GM23338 (cell line): ENCODE results near the gene FANCC. TPM values are rescaled to one million over a fixed set of nuclear protein-coding genes. Genes with fewer than 3 reads are reported as not detected.

Source experiments
- ATAC-seq: fragments of 200-7000 bp; cut with Tn5 transposase; 3 replicates; pipeline ENCODE4 v1.9.1; 2020
- DNase-seq: peaks from one replicate; pipeline ENCODE4 v3.0.0-alpha.2; 2015; ENCODE audit warnings: low spot score
- H2AFZ ChIP-seq: fragments of 200-600 bp; sonication (generic); 2 replicates; pipeline ENCODE4 v1.8.0; 2016; ENCODE audit warnings: antibody characterized with exemption, mild to moderate bottlenecking, moderate library complexity
- H3F3A ChIP-seq: fragments of 200-600 bp; sonication (generic); replicated peaks from 2 replicates; pipeline ENCODE4 v1.8.0; 2017; ENCODE audit warnings: antibody characterized with exemption, mixed run types, low read depth
- H3K27ac ChIP-seq: fragments of 200-600 bp; sonication (generic); 2 replicates; pipeline ENCODE4 v1.6.1; 2016; ENCODE audit warnings: low read depth
- H3K27me3 ChIP-seq: fragments of 200-600 bp; sonication (generic); 2 replicates; pipeline ENCODE4 v1.8.0; 2016; ENCODE audit warnings: mild to moderate bottlenecking, mixed run types, moderate library complexity; ENCODE audit not compliant: insufficient read depth
- H3K36me3 ChIP-seq: fragments of 200-600 bp; sonication (generic); 2 replicates; pipeline ENCODE4 v1.8.0; 2016; ENCODE audit warnings: mild to moderate bottlenecking; ENCODE audit not compliant: insufficient read depth
- H3K4me1 ChIP-seq: fragments of 200-600 bp; sonication (generic); 2 replicates; pipeline ENCODE4 v1.8.0; 2016; ENCODE audit warnings: mild to moderate bottlenecking, moderate library complexity; ENCODE audit not compliant: insufficient read depth
- H3K4me2 ChIP-seq: fragments of 200-600 bp; sonication (generic); 2 replicates; pipeline ENCODE4 v1.7.1; 2017; ENCODE audit warnings: mixed run types
- H3K4me3 ChIP-seq: fragments of 200-600 bp; sonication (generic); 2 replicates; pipeline ENCODE4 v1.6.1; 2016; ENCODE audit warnings: mixed run types
- H3K79me2 ChIP-seq: fragments of 200-600 bp; sonication (generic); replicated peaks from 2 replicates; pipeline ENCODE4 v1.8.0; 2017; ENCODE audit warnings: mild to moderate bottlenecking; ENCODE audit not compliant: insufficient read depth
- H3K9me2 ChIP-seq: fragments of 200-600 bp; sonication (generic); 2 replicates; pipeline ENCODE4 v1.8.0; 2017; ENCODE audit not compliant: insufficient read depth
- H4K20me1 ChIP-seq: fragments of 200-600 bp; sonication (generic); replicated peaks from 2 replicates; pipeline ENCODE4 v1.8.0; 2017; ENCODE audit warnings: mild to moderate bottlenecking; ENCODE audit not compliant: insufficient read depth
- H3K27ac Mint-ChIP-seq: 2 replicates; pipeline ENCODE4 v1.8.0; 2020; ENCODE audit warnings: inconsistent platforms, mild to moderate bottlenecking, moderate library complexity, mixed read lengths
- H3K27me3 Mint-ChIP-seq: 3 replicates; pipeline ENCODE4 v1.8.0; 2022; ENCODE audit warnings: low read depth, mild to moderate bottlenecking, moderate library complexity, mixed read lengths, inconsistent platforms; ENCODE audit not compliant: insufficient read depth, poor library complexity
- H3K36me3 Mint-ChIP-seq: 3 replicates; pipeline ENCODE4 v1.8.0; 2021; ENCODE audit warnings: low read depth, mild to moderate bottlenecking, inconsistent platforms, moderate library complexity, mixed read lengths
- H3K4me1 Mint-ChIP-seq: 3 replicates; pipeline ENCODE4 v1.8.0; 2020; ENCODE audit warnings: mild to moderate bottlenecking, inconsistent platforms, mixed read lengths
- H3K4me3 Mint-ChIP-seq: 3 replicates; pipeline ENCODE4 v1.8.0; 2021; ENCODE audit warnings: moderate library complexity, mild to moderate bottlenecking, inconsistent platforms, mixed read lengths
- H3K9me3 Mint-ChIP-seq: 3 replicates; pipeline ENCODE4 v1.8.0; 2020; ENCODE audit warnings: moderate library complexity, mild to moderate bottlenecking, inconsistent platforms, mixed read lengths
- CREB1 ChIP-seq: fragments of 250-450 bp; sonication (Bioruptor Pico); IDR thresholded peaks from 2 replicates; pipeline ENCODE4 v1.5.0; 2020; ENCODE audit warnings: low read depth, mild to moderate bottlenecking, moderate library complexity
- CTCF ChIP-seq, 2 experiments: fragments of 200-600 bp in 1 of 2; sonication (generic) in 1 of 2; conservative IDR thresholded peaks; 2 replicates each; pipeline versions ENCODE4 v1.5.1 to v1.6.1; 2016 to 2017; ENCODE audit warnings: antibody characterized with exemption in 2 of 2, low read depth in 2 of 2, mild to moderate bottlenecking in 2 of 2, moderate library complexity in 1 of 2
- EZH2 ChIP-seq: fragments of 200-600 bp; sonication (generic); IDR thresholded peaks from one replicate; pipeline ENCODE4 v1.8.0; 2017; ENCODE audit warnings: antibody characterized with exemption, mild to moderate bottlenecking, low read depth; ENCODE audit not compliant: unreplicated experiment
- EZH2phosphoT487 ChIP-seq: fragments of 200-600 bp; sonication (generic); IDR thresholded peaks from one replicate; pipeline ENCODE4 v1.8.1; 2018; ENCODE audit warnings: antibody characterized with exemption; ENCODE audit not compliant: unreplicated experiment
- JUNB ChIP-seq: IDR thresholded peaks from one replicate; pipeline ENCODE4 v1.6.1; 2016; ENCODE audit warnings: antibody characterized with exemption; ENCODE audit not compliant: unreplicated experiment
- POLR2AphosphoS5 ChIP-seq: IDR thresholded peaks from 2 replicates; pipeline ENCODE4 v1.6.1; 2016; ENCODE audit warnings: antibody characterized with exemption, low read depth
- STAT1 ChIP-seq: IDR thresholded peaks from one replicate; pipeline ENCODE4 v1.6.1; 2016; ENCODE audit warnings: antibody characterized with exemption; ENCODE audit not compliant: unreplicated experiment
- ZNF114 ChIP-seq: fragments of 250-450 bp; sonication (Bioruptor Pico); IDR thresholded peaks from 2 replicates; pipeline ENCODE4 v1.5.0; 2020; ENCODE audit warnings: mild to moderate bottlenecking, moderate library complexity
- ZNF331 ChIP-seq: fragments of 250-450 bp; sonication (Bioruptor Pico); IDR thresholded peaks from 2 replicates; pipeline ENCODE4 v1.5.0; 2020; ENCODE audit warnings: low read depth, mild to moderate bottlenecking, moderate library complexity
- ZNF462 ChIP-seq: fragments of 250-450 bp; sonication (Bioruptor Pico); IDR thresholded peaks from 2 replicates; pipeline ENCODE4 v1.5.0; 2020; ENCODE audit warnings: mild to moderate bottlenecking, moderate library complexity
- polyA plus RNA-seq: library from polyadenylated mRNA; unstranded; fragments of >200 nt; fragmentation: Nextera tagmentation; extraction: Ambion mirVana; gene quantifications from 2 replicates; pipeline ENCODE4 v1.2.1, GENCODE V29; 2016
- total RNA-seq: library from RNA; depleted of rRNA; stranded (reverse); fragments of >200 nt; shearing (Covaris generic); gene quantifications from 2 replicates; pipeline ENCODE4 v1.2.3, GENCODE V29; 2014

The FANCC gene
- total and polyA plus RNA-seq, 2 experiments from 2014 or later, result 7.8 to 18.1 TPM

- H3K9me2 ChIP-seq, result no peaks in the 10 kb centered on the region
- Mint-ChIP-seq H3K27me3 (no peaks in the 10 kb centered on the region), H3K27ac (no peak overlapping the region), H3K4me3 (no peak overlapping the region), H3K36me3 (peaks cover 7% of the 10 kb centered on the region; the same call in 2 of the 3 replicates), H3K9me3 (no peaks in the 10 kb centered on the region), H3K4me1 (peaks cover 14% of the 10 kb centered on the region)
- H3K27me3 ChIP-seq, result no peaks in the 10 kb centered on the region
- H3K4me3 ChIP-seq, result no peak overlapping the region
- H4K20me1 ChIP-seq, result peaks cover 4% of the 10 kb centered on the region; the same call in 1 of the 2 replicates
- H3K36me3 ChIP-seq, result no peaks in the 10 kb centered on the region
- no peak for TF ChIP-seq EZH2phosphoT487
- no peak for TF ChIP-seq CTCF (conservative IDR thresholded peaks at IDR 0.05; ENCODE audit: low read depth in 2 of 2)
- TF ChIP-seq JUNB, result no peak
- TF ChIP-seq ZNF114 (CRISPR knock-in tag), result no peak
- TF ChIP-seq EZH2, result no peak
- TF ChIP-seq CREB1, result no peak
- TF ChIP-seq ZNF331 (CRISPR knock-in tag), result no peak
- TF ChIP-seq STAT1, result no peak
- no peak for TF ChIP-seq POLR2AphosphoS5
- no peak for TF ChIP-seq ZNF462 (CRISPR knock-in tag)
- H2AFZ ChIP-seq, result no peak overlapping the region
- H3F3A ChIP-seq, result no peaks in the 10 kb centered on the region
- DNase-seq (no peak), ATAC-seq (no peak)
- H3K4me1 ChIP-seq, result 0 out of 2 replicates have a peak, but pooled peaks cover 5% of the 10 kb centered on the region
- no peak overlapping the region for H3K4me2 ChIP-seq
- H3K27ac ChIP-seq, result no peak overlapping the region
- no peaks in the 10 kb centered on the region for H3K79me2 ChIP-seq
These were observed 71.0 kb downstream of the FANCC start for GRCh38 chr9:95246547-95246946.
